HG03097 (cell line): Measurements from ENCODE around the gene AK1.
"Not testable (repeated sequence)": the region's sequence is repeated elsewhere in the genome, so short reads cannot be mapped to it uniquely, and the experiment has no call there.

ENCODE experiments used
- ATAC-seq: cut with Tn5 transposase; IDR thresholded peaks from one replicate; pipeline ENCODE4 v1.9.1; 2021; ENCODE audit not compliant: unreplicated experiment, low FRiP score

AK1 gene

DNA sequence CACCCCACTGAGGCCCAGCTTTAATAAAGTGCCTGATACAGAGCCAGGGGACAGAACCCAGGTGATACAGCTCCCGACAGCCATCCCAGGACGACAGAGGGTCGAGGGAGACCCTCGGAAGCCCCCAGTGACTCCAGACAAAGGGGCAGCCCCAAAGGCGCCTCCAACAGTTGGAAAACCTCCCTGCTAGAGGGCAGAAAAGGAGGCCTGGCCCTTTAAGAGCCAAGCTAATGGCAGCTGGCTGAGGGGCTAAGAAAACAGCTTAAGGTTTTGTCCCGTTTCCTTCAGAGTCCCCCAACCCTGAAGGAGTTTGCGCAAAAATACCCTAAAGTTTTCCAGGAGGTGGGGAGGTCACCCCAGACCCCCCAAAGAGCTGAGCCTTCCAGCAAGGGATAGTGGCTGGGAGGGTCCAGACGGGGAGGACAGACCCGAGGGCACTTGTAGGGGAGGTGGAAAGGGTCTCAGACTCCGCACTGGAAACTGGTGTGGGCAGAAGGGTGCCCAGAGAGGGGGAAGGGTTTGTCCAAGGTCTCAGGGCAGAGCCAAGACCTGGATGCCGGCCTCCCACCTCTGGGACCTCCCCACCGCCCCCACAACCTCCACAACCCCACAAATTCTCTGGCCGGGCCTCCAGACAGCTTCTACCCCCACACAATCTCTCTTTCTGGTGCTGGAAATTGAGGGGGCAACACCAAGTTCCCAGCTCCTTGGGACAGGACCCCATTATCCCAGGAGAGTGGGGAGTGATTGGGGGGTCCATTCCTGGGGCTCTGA, 8.2 kb upstream of the AK1 start:
- no peak for ATAC-seq

DNA sequence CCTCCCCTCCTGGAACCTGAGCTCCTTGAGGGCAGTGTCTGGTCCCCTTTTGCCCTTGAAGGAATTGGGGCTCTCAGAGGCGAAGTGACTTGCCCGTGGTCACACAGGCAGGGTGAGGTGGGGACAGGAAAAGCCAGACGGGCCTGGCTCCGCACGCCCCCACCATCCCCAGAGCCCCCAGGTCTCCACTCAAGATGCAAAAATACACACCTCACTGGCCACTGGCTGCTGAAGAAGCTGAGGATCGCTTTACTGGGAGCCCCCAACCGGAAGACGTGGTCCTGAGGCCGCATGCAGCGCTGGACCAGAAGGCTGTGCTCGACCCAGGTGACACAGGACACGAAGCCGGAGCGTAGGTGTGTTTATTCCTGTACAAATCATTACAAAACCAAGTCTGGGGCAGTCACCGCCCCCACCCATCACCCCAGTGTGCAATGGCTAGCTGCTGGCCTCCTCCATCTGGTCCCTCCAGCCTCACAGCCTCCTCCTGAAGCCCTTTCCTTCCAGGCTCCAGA, 7.6 kb upstream of the AK1 start:
- ATAC-seq, result no peak

DNA sequence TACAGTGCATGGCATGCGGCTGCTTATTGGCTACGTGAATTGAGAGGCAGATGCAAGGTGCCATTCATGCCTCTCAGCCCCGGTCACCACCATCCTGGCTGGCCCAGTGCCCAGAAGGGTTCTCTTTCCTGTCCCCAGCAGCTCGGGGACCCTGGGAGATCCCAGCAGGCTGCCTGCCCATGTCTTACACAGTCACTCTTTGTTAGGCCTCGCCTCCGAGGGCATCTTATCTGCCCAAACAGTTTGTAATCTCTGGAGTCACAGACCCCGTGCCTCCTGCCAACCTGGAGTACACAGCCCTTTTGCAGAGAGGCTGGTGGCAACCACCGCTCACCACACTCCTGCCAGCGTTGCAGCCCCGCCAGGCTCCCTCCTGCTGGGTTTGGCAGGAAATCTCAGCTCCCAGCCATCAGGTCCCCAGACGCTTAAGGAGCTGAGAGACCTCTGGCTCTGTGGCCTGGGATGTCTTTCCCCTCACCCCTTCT, 7.0 kb upstream of the AK1 start:
- ATAC-seq, result no peak

DNA sequence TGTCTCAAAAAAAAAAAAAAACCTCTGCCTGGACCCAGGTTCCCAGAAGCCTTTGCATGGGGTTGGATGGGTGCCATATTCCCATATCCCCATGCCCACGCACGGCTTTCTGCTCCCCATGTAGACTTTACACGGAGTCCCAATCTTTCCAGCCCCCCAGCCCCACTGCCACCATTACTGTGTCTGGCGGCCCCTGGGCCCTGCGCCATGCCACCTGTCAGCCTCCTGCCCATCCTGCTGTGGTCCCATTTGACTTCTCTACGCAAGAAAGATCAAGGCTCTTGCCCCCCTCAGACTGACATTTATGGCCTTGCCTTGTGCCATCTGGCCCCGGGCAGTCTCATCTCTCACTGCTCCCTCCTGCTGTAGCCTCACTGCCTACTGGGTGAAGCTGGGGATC, 6.5 kb upstream of the AK1 start:
- no peak for ATAC-seq

DNA sequence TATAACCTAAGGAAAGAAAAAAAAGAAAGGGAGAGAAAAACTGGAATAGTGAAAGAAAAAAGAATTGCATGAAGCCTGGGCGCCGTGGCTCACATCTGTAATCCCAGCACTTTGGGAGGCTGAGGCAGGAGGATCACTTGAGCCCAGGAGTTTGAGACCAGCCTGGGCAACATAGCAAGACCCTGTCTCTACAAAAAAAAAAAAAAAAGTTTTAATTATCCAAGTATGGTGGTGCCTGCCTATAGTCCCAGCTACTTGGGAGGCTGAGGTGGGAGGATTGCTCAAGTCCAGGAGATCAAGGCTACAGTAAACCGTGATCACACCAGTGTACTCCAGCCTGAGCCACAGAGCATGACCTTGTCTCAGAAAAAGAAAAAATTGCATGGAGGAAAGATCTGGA, 4.2 kb upstream of the AK1 start:
- ATAC-seq, result not testable (repeated sequence)

DNA sequence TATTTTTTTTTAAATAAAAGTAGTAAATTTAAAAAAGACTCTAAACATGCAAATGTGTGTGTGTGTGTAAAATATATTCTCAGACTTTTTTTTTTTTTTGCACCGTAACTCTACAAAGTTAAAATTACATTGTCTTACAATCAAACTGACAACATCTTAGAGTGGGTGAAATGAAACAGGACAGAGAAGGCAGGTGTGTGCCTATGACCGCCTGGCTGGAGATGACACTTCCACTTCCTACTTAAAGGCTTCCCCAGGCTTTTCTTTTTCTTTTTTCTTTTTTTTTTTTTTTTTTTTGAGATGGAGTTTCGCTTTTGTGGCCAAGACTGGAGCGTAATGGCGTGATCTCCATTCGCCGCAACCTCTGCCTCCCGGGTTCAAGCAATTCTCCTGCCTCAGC, 2.7 kb upstream of the AK1 start:
- no peak for ATAC-seq

DNA sequence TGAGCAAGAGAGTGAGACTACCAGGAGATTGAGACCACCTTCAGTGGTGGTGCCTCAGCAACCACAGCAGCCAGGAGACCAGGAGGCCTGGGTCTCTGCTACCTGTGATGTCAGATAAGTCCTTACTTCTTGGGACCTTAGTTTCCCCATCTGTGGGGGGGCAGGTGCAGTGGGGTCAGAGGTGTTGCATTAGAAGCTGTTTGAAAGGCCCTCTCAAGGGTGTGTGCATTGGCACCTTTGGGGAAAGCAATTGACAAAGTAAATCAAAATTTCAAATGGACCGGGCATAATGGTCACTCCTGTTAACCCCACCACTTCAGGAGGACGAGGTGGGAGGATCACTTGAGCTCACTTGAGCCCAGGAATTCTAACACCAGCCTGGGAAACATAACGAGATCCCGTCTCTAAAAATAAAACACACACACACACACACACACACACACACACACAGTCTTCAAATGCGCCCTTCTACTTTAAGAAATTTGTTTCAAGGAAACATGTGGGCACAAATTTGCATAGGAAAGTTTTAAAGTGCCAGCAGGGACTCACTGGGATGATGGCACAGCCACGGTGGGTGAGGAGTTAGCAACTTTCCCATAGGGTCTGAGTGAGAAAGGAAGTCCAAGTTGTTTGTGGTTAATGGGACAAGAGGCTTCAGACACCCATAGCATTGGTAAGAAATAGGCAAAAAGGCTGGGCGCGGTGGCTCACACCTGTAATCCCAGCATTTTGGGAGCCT, 1.3 kb upstream of the AK1 start:
- no peak for ATAC-seq

DNA sequence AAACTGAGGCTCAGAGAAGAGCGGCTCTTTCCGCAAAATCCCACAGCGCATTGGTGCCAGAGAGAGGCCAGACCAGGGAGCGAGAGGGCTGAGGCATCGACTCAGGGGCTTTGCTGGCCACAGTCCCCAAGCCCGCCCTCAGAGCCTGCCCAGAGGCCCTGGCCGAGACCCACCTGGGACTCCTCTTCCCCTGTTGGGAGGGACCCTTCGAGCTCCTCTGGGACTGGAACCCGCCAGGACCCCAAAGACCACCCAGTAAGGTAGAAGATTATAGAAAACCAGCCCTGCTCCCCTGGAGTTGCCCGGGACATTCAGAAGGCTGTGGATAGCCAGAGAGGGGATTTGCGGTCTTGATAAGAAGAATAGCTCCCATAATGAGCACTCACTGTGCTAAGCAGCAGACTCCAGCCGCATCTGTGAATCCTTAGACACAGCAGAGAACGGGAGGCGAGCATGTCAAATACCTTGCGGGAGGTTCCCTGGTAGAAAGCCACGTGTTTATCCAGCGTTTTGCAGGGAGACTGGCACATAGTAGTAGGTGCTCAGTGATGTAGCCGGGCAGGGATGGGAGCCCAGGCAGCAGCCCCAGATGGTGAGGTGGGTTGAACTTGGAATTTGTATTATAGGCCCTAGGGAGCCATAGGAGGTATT, 651 bp upstream of the AK1 start:
- ATAC-seq, result no peak

DNA sequence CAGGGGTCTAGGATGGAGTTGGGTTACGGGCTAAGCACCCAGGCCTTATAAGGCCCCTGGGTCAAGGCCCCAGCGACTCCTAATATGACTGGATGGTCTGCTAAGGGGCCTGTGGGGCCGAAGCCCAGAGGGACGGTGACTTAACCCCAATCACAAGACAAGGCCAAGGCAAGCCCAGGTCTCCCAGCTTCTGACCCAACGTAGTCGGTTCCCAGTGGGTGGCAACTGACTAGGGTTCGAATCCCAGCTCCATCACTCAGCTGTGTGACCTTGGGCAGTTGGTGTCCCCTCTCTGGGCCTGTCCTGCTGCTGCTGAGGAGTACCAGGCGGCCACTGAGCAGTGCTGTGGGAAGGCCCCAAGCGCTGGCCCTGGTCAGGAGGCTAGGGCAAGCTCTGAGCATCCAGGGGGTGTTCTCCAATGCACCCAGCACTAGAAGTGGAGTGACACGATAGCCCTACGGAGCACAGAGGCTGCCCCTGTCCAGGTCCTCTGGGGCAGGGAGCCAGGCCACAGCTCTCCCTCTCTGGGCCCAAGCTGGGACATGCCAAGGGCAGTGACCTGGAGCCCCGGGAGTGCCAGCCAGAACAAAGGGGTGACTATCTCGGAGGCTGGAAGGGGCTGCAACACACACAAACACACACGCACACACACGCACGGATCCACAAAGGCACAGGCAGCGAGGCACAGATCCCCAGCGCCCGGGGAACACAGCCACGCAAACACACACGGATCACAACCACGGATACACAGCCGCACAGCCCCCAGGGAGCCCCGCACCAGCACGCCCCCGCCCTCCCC, 512 bp downstream of the AK1 start:
- ATAC-seq, result no peak

DNA sequence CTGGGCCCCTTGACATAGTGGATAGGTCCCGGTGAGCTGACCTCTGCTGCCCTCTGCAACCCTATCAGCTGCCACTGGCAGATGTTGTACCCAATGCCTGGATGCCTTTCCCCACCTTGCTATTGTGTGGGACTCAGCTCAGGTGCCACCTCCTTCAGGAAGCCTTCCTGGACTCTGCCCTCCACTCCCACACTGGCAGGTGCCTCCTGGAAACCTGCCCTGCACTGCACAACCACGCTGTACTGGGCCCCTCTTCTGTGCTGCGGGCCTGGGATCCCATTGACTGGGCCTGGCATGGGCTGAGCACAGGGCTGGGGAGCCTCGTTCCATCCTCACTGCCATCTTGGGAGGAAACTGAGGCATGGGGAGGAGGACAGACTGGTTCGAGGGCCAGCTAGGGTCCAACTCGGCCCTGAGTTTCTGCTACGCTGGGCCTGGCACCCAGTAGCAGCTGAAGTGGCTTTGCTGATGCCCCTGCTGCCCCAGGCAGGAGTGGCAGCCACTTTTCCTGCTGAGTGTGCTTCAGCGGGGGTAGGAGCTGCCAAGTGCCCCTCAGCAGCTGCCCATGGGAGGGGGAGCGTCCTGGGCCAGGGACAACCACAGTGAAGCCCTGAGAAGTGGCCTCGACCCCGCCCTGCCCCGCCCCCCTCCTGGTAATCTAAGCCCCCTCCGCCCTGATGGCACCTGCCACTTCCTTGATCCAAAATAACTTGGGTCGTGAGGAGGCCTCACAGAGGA, 1.3 kb downstream of the AK1 start:
- ATAC-seq, result no peak

DNA sequence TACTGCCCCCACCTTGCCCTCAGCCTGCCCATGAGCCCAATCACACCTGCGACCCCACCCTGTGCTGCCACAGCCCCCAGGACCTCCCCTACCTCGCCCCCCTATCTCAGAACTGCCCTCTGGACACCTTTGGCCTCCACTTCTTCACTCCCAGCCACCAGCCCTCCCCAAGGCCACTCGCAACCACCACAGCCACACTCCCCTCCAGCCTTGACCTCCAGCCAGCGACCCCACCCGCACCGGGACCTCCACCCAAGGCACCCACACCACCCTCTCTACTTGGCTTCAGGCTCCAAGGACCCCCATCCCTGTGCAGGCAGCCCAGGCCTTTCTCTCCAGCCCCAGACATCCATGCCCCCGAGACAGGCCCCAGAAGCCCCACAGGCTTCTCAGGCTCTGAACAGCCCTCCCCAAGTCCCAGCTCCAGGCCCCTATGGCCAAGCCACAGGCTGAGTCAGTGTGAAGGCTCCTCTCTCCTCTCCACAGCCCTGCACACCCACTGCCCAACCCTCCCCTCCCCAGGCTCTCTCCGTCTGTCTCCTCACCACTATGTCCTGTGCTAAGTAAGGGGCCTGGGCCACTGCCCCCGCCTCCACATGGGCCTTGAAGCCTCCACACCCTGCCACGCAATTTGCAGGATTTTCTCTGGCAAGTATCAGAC, 2.0 kb downstream of the AK1 start:
- ATAC-seq, result no peak

DNA sequence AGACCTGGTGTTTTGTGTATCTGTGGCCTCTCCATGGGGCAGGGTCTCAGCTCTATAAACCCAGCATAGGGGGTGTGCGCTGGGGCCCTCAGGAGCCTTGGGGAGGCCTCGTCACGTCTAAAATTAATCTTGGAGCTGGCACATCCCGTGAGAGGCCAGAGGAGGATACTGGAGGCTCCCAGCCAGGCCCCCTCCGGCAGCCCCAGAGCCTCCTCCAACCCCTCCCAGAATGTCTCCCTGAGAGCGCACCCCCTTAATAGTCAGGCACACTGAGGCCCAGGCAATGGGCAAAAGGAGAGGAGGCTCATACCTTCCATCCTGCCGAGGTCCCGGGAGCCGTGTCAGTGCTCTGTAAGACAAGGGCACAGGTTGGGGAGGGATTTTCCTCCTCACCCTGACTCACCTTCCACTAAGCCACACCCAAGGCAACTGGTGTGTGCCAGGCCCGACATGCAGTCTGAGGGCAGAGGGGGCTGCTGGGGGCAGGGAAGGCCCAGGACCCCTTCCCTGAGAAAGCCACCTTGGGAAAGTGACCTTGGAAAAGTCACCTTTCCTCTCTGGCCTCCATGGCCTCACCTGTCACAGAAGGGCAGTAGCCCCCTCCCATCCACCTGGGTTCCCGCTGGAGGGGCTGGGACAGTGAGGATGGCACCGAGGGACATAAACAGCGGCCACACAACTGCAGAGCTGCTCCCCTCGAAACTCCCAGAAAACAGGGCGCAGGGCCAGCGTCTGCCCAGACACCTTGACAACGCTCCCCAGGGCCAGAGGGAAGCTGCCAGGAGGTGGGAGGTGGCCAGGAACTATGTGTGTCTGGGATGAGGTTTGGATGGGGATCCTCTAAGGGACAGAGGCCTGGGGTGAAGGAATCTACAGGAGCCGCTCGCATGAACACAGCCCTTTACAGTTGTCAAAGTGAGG, 2.9 kb downstream of the AK1 start:
- ATAC-seq, result no peak

DNA sequence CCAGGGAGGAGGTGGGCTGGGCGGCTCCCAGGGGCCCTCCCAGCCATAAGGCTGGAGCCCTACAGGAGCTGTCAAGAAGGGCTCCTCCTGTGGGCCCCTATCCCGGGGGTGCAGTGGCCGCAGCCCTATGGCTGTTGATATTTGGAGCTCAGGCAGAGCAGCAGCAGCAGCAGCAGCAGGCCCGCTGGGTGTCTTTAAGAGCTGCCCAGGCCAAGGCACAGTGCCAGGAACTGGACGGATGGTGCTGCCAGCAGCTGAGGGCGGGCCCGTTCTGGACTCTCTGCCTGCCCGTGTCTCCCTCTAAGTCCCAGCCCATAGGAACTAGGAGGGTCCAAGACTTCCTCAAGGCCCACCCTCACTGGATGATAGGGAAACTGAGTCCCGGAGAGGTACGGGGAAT, 3.6 kb downstream of the AK1 start:
- ATAC-seq, result no peak

DNA sequence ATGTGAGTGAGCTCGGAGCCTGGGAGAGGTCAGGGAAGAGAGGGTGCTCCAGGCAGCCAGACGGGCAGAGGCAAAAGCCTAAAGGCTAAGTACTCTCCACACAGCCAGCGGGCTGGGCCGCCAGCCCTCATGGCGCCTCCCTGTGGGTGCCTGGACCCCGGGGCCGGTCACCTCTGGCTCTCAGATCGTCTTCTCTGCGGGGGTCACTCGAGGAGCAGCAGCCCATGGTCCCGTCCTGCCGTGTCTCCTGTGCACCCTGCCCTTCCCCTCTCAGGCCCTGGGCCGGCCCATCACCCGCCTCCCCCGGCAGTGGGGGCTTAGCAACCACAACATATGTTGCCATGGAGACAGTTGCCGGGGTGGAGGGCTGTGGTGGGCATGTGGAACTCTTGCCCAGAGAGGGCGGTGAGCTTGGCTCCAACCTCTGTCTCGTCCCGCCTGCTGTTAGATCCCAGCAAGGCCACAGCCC, 4.2 kb downstream of the AK1 start:
- ATAC-seq, result no peak

DNA sequence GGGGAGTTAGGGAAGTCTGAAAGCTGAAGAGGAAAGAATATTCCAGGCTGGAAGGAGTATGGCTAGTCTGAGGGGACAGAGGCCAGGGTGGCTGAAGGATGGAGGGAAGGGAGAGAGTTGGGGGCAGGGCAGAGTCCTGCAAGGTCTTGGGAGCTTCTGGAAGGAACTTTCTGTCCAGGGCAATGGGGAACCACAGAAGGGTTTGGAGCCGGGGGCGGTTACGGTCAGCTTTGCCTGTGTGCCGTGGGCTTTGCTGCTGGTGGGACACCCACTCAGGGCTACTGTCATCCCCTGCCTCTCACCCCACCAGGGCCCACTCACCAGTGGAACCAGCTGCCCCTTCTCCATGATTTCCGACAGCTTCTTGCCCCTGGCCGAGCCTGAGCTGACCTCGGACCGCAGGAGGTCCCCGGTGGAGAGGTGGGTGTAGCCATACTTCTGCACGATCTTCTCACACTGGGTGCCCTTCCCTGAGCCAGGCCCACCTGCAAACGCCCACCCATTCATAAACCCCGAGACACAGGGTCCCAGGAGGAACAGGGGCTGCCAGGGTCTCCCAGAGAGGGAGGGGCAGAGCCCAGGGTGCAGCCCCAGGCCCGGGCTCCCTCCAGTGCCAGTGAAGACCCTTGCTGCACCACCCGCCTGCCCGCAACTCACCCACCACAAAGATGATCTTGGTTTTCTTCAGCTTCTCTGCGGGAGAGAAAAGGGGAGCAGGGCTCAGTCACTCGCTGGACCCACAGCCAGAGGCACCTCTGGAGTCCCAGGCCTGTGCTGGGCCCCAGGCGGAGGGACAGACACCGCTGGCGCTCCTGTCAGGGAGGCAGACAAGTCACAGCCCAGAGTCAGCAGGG, 4.9 kb downstream of the AK1 start:
- no peak for ATAC-seq

DNA sequence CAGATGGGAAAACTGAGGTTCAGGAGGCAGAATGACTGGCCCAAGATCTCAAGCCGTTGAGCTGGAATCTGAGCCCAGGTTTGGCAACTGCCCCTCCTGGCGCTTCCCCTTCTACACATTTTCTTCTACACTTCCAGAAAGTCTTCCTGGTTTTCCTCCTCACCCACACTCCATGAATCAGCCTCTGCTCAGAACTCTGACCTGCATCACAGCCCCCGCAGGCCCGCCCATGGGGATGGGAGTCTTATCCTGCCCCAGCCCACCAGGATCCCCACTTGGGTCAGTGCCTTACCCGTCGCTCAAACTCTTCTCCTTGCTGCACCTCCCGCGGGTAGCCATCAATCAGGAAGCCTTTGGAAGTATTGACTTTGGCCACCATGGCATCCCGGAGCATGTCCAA, 5.9 kb downstream of the AK1 start:
- ATAC-seq, result no peak

DNA sequence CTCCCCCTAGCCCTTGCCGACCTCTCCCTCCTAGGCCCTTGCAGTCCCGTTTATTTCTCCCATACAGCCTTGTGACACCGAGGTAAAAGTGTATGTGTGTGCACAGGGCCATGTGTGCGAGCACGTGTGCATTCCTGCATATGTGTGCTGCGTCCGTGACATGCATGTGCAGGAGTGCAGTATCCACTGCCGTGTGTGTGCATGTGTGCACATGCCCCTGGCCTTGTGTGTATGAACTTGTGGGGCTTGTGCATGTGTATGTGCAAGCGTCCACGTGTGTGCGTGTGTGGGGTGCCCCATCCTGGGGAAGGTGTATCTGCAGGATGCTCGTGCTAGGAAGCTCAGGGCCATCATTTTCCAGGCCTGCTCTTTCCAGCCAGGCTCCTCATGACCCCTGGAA, 6.6 kb downstream of the AK1 start:
- no peak for ATAC-seq
